HG03521 (cell line): ENCODE data around the gene PTPRE.
"Not testable (repeated sequence)": the region's sequence is repeated elsewhere in the genome, so short reads cannot be mapped to it uniquely, and the experiment has no call there.

Experiments
- ATAC-seq: cut with Tn5 transposase; IDR thresholded peaks from one replicate; pipeline ENCODE4 v1.9.1; 2021; ENCODE audit warnings: mild to moderate bottlenecking, moderate library complexity; ENCODE audit not compliant: unreplicated experiment

PTPRE gene

GRCh38 chr10:128086003-128086863 is 179.3 kb downstream of the PTPRE start:
- ATAC-seq: no peak

- ATAC-seq: no peak
Measured at GRCh38 chr10:128087146-128087883, 180.4 kb downstream of the PTPRE start.

GRCh38 chr10:128087884-128088709 is 181.2 kb downstream of the PTPRE start:
- no peak for ATAC-seq

- no peak for ATAC-seq
Measured at GRCh38 chr10:128091636-128092210, 184.8 kb downstream of the PTPRE start.

GRCh38 chr10:128092454-128092853 is 185.6 kb downstream of the PTPRE start:
- no peak for ATAC-seq

- ATAC-seq: not testable (repeated sequence)
Measured at GRCh38 chr10:128094596-128094995, 187.7 kb downstream of the PTPRE start.

- ATAC-seq: no peak
Measured at GRCh38 chr10:128095027-128095752, 188.3 kb downstream of the PTPRE start.

- ATAC-seq: no peak
Measured at GRCh38 chr10:128095753-128096469, 189.0 kb downstream of the PTPRE start.

GRCh38 chr10:128096486-128097199 is 189.7 kb downstream of the PTPRE start:
- ATAC-seq: no peak

- ATAC-seq: no peak
Measured at GRCh38 chr10:128097783-128098182, 190.9 kb downstream of the PTPRE start.

GRCh38 chr10:128098631-128099030 is 191.7 kb downstream of the PTPRE start:
- ATAC-seq: no peak

GRCh38 chr10:128099901-128100300 is 193.0 kb downstream of the PTPRE start:
- ATAC-seq: no peak

GRCh38 chr10:128101901-128102300 is 195.0 kb downstream of the PTPRE start:
- ATAC-seq: no peak

- ATAC-seq: no peak
Measured at GRCh38 chr10:128102480-128103228, 195.8 kb downstream of the PTPRE start.

- ATAC-seq: no peak
Measured at GRCh38 chr10:128103229-128103714, 196.4 kb downstream of the PTPRE start.

- no peak for ATAC-seq
Measured at GRCh38 chr10:128105383-128105782, 198.5 kb downstream of the PTPRE start.

- ATAC-seq: no peak
Measured at GRCh38 chr10:128109707-128110106, 202.8 kb downstream of the PTPRE start.

- no peak for ATAC-seq
Measured at GRCh38 chr10:128110339-128110738, 203.4 kb downstream of the PTPRE start.
